T-helper 2 cell treated with Interferon-gamma antibody and Interleukin-4, amounts not matched to agents 100 ng/mL and 5 ng/mL, for 36 hours (primary cell): ENCODE data around the gene SUMF1. TPM values are rescaled to one million over a fixed set of nuclear protein-coding genes. Genes with fewer than 3 reads are reported as not detected.

Experiments used
- intact Hi-C: fragments of 100-400 bp; cut with micrococcal nuclease; formaldehyde crosslinking; loops from one replicate; pipeline ENCODE4 v1.15.1; 2023
- total RNA-seq: library from RNA; stranded (reverse); gene quantifications from 2 replicates; pipeline ENCODE4 v1.2.3, GENCODE V29; 2022

The SUMF1 gene
- 7.1 and 7.3 TPM in 2 replicates for total RNA-seq

DNA sequence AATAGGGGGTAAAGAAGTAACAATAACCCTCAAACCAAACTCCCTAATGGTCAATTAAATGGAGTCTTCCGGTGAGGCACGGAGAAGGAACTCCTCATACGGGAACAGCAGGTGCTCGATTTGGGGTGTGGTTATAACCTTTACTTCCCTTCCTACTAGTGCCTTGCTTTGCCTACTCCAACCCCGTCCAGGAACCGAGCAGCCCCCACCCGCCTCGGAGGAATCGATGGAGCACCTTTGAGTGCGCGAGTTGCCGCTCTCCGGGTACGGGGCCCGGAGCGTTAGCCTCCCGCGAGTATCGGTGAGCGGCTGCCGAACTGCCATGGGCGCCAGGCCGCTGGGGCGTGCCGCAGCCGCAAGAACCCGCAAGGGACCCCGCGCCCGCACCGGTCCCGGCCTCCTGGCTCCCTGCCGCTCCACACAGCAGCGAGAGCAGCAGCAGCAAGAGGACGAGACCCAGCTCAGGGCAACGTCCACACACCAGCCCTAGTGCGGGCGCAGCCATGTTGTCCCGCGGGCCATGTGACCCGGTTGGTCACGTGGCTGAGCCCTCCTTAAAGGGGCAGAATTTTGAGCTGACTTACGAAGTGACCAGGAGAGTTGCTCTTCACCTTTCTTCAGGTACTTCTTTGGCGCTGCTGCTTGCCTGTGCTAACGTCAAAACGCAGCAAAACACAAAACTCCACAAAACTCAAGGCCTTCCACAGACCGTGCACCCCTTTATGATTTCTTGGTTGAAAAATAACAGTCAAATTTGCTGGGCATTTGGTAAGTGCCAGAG is at the start of gene SUMF1:
Gene SUMF1, minus strand, starts transcription at position 529 of the 781 bp plus-strand sequence. Its CDS starts 24 bp downstream, at position 505.
- intact Hi-C loops: loop anchor here (1.0 to 2.0 kb wide), 5 partner anchors 26 to 164 kb away; partner anchors contain the start of genes ITPR1 and SETMAR

DNA sequence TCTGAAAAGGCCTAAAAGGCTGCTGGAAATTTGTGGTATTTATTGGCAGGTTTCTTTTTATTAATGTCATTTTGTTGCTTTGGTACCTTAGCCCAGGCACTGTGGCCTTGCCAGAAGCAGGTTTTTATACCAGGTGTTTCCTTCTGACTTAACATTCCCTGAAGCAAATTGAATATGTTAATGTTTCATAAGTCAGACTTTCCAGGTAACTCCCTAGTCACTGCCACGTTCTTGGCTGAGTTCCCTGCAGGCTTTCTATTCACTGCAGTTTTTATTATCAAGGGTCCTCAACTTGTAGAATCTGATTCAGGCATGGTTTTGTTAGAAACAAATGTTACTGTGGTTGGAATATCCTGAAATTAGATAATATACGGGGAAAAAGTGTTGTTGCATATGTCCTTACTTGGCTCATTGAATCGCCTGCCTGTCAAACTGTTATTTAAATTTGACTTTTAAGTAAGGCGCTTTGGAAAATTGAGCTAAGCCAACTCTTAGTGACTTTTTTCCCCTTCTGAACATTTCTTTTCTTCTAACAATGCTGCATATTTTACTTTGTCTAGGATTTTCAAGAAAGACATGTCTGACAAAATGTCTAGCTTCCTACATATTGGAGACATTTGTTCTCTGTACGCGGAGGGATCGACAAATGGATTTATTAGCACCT is 49.0 kb upstream of the SUMF1 start:
- intact Hi-C loops: loop anchor here (5.0 kb wide), 1 partner anchor 66 kb away; no protein-coding TSS in a partner anchor

DNA sequence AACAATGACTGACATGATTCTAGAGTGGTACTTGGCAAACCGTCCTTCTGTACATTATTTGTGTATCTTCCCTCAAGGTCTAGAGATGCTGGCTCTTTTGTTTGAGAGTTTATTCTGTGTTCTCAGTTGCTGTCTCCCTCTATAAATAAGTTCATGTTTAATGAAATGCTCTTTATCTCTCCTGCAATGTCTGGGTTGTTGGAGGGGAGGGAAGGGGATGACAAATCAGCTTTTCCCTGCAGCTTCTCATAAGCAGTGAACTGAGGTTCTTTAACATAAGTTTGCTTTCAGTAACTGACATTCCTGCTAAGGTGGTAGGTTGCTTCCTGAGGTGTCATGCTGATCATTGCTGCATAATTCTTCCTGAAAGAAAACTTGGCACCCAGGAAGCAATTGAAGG is 47.8 kb upstream of the SUMF1 start:
- intact Hi-C loops: loop anchor here (5.0 kb wide), 1 partner anchor 67 kb away; no protein-coding TSS in a partner anchor

DNA sequence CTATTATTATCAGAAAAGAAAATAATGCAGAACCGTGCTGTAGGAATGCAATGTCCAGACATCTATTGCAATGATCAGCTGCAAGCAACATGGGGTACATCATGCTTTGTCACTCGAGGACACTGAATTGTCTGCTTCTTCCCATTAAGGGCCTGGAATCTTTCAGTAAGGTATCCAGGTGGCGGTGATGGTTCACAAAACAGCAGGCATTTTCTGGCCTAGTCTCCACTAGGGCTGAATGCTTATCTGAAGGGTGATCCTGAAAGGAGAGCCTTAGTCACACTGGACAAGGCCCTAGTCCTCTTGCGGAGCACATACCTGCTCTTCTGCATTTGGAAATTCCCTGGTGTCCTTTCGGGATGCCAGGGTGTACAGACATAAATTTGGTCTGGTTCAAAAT is 47.3 kb upstream of the SUMF1 start:
- intact Hi-C loops: no loop called here

DNA sequence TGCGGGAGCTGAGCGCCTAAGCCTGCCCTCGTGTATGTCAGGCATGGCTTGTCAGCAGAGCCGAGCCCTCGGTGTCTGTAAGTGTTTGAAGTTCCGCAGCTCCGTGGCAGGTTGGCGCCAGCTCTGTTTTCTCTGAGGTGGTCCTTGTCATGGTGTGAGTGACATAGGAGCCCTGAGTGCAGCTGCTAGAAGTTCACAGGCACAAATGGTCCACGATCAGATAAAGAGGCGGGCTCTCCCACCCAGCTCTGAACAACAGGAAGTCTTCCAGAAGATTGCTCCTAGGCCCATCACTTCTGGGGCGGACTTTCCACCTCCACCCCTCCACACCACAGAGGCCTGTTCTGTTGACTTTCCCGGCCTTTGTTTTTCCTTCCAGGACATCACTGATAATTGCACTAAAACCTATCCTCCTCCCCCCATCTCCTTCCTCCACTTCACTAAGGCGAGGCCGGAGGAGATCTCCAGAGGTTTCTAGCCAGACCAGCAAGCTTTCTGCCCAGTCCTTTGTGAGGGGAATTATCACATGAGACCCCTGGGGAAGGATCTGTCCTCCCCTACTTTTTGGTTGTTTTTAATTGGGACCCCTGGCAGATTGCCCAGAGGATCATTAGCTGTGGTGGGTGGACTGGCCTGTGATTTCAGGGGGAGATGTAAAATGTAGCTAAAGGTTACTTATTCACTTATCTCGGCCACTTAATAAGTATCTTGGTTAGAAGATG is 46.0 kb upstream of the SUMF1 start:
- intact Hi-C loops: no loop called here

DNA sequence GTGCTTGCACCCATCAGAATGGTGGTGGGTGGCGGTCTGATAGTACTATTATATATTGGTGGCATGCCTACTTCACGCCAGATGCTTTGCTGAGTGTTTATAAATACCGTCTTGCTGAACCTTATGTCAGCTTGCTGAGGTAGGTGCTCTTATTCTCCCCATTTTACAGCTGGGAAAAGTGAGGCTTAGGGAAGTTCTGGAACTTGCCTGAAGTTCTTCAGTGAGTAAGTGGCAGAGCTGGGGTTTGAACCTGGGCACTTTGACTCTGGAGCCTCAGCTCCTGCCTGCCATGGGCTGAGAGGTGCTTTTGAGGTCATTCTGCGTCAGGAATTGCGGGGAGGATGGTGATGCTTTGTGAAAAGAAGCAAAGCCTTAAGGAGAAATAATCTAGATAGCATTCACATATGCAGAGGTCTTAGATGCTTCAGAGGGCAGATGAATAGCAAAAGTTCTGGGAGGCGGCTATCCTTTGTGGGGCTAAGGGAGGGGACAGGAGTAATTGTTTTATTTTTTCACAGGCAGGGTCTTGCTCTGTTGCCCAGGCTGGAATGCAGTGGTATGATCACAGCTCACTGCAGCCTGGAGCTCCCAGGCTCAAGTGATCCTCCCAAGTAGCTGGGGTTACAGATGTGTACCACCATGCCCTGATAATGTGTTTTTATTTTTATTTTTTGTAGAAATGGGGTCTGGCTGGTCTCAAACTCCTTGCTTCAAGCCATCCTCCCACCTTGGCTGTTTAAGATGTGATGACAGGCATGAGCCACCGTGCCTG is 44.6 kb upstream of the SUMF1 start:
- intact Hi-C loops: no loop called here

DNA sequence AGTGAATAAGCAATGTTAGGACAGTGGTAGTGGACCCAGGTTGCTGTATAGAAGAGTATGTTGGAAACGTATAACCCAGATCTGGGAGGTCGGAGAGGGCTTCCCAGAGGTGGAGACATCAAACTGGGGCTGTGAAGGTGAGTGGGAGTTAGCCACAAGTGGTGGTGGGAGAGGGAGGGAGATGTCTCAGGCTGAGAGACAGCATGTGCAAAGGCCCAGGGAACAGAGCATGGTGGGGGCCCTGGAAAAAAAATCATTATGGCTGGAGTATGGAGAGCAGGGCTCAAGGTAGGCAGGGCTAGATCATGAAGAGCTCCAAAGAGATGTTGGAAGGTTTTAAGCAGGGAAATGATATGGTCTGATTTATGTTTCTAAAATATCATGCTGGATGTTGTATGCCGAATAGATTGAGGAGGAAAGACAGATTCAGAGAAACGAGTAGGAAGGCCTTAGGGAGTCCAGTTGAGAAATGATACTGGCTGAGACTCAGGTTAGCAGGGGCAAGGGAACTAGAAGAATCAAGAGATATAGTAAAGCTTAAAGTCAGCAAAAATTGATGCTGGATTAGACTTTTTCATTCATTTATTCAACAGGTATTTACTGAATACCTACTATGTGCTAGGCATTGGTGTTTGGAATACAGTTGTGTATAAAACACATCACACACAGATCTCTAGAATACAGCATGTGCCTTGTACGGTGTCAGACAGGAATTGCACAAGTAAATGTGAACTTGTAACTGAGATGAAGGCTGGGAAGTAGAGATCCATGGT is 43.1 kb upstream of the SUMF1 start:
- intact Hi-C loops: loop anchor here (5.0 kb wide), 1 partner anchor 208 kb away; the partner anchor contains the start of gene SETMAR

DNA sequence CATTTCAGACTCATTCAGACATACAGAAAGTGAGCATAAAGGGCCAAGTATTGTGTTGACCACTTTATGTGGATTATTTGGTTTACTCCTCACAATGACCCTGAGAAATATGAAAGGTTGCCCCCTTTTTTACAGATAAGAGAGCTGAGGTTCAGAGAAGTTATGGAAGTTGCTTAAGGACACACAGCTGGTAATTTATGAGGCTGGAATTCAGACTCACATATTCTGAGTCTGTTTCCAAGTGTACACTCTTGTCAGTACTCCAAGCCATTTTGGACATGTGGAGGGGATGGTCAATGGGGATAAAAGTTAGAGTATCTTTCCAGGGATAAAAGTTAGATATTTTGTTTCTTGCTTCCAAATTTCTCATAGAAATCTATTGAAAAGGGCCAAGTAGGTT is 42.0 kb upstream of the SUMF1 start:
- intact Hi-C loops: loop anchor here (5.0 kb wide), 1 partner anchor 207 kb away; the partner anchor contains the start of gene SETMAR

DNA sequence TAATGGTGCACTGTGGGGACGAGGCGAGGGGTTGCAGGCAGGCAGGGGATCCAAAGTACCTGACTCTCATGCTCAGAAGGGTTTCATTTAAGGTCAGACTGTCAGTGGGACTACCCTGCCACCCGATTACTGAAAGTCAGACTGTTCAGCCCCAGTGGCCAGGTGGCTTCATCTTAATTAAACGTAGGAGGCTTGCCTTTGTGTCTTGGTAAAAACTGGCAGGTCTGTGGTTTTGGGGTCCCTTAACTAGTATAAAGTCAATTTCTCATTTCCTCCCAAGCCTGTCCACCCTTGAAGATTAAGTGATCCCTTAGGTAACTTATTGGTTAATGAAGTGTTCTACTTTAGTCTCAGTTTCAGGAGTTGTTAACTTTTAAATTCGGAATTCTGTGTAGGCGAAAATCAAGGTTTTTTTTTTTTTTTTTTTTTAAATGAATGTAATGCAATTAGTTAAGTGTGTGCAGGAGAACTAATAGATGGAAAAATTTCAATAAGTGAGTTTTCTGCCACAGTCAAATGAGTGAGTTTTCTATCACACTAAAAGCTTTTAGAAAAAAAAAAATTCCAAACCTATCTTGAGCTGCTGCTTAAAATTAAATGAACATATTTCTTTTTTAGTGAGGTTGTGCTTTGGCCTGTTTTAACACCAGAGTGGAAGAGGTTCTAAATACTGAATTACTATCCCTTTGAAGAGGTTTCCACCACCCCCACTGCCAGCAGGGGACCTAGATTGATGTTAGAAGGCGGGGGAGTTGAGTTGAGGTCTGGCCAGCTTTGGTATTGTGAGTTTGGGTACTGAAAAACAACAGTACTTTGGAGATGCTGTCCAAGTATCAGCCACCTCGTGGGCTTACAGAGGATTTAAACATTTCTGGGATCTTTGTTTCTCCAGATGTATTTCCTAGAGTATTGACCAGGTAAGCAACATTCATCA is 41.2 kb upstream of the SUMF1 start:
- intact Hi-C loops: loop anchor here (5.0 kb wide), 1 partner anchor 206 kb away; the partner anchor contains the start of gene SETMAR

DNA sequence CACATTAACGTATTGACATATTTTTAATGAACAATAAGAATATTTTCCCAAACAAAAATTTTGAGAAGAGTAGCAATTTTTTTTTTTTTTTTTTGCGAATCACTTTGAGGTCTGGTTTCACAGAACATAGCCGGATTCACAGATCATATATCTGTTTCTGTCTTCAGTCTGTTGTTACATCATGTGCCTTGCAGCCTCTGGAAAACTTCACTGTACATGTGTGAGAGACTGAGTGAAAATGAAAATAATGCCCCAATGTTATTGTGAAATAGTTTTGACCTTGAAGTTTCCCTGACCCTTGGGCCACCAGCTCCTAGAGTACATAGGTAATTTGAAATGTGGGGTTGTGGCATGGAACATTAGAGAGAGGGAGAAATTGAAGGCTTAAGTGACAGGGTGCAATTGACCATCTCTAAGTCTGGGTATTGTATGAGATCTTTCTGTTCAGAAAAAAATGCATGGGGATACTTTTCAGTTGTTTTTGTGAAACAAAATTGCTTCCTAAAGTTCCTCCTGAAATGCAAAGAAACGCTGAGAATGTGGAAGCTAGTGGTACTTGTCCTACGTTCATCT is 40.0 kb upstream of the SUMF1 start:
- intact Hi-C loops: loop anchor here (5.0 kb wide), 1 partner anchor 205 kb away; the partner anchor contains the start of gene SETMAR

DNA sequence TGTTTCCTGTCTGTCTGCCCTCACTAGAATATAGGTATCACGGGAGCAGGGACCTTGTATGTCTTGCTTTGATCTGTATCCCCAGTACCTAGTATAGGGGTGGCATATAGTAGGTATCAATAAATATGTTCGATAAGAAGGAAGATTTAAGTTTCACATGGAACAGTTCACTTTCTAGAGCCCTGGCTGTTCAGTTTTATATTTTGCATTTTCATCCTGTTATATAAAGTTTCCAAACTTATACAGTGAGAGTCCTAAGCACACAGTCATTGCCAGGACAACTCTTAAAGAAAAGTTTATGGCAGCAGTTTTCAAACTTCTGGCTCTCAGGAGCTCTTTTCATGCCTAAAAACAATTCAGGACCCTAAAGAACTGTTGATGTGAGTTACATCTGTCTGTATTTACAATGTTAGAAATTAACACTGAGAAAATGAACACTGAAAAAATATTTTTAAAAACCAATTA is 39.5 kb upstream of the SUMF1 start:
- intact Hi-C loops: loop anchor here (5.0 kb wide), 1 partner anchor 204 kb away; the partner anchor contains the start of gene SETMAR

DNA sequence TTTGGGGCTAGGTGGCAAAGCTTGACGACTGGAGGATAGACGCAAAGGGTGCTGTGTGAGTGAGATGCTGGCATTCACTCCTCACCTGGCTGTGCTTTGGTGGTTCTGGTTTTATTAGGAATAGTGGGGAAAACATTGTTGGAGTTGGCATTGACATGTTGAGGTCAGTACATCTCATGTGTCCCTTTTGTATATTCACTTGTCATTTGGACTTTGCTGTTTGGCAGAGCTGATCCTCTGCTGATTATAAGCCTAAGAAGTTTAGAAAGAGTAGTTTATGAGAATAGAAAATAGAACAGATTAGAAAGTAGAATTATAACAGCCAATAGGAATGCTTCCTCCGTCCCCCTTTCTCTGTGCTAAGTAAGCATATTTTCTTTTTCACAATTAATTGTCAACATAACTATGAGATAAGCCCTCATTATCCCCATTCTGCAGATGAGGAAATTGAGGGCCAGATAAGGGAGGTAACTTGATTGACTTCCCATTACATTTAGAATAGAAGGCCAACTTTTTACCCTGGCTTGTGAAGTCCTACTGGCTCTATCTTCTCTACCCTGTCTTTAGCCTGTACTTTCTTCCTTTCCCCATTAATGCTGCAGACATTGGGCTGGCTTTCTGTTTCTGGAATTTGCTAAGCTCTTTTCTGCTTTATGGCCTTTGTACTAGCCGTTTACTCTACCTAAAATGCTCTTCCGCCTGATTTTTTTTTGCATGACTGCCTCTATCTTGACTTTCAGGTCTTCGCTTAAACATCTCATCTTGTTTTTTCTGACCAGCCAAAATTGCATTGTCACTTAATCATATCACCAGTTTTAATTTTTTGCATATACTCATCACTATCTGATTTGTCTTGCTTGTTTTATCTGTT is 38.9 kb upstream of the SUMF1 start:
- intact Hi-C loops: loop anchor here (5.0 kb wide), 1 partner anchor 204 kb away; the partner anchor contains the start of gene SETMAR

DNA sequence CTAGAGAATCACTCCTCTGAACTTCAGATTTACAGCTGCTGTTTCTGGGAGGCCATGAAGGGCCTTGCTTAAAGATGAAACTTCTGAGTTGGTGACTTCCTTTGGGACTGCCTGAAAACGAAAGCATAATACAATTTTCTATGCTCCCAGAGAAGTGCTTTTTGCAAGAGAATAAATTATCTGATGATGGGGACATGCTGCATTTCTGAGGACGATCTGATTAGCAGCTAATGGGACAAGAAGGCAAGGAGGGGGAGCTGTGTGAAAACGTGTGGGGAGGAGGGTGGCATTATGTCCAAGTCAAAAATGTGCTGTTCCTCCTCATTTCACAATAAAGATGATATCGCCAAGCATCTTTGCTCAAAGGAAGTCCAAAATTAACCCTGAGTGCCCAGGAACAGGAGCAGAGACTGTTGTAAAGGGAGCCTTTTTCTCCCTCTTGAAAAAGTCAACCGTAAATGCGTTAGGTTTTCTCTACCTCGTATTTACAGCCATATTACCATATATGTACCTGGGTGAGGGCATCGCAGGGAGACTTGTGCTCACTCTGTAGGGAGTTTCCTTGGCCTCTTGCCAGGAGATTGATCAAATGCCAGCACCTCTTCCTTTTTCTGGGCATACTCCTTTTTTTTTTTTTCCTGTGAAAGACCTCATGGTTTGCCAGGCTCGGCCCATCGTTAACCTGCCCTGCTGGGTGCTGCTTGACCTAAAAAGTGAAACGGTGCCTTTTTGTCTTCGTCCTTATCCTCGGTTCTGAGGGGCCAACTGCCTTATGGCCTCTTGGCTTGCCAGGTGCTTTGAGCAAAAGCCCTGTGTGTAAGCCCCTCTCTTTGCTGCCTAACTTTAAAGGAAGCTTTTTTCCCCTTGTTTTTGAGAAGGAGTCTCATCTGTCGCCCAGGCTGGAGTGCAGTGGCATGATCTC is 37.5 kb upstream of the SUMF1 start:
- intact Hi-C loops: loop anchor here (1.0 to 5.0 kb wide), 2 partner anchors 11 to 202 kb away; partner anchors contain the start of genes ITPR1 and SETMAR

DNA sequence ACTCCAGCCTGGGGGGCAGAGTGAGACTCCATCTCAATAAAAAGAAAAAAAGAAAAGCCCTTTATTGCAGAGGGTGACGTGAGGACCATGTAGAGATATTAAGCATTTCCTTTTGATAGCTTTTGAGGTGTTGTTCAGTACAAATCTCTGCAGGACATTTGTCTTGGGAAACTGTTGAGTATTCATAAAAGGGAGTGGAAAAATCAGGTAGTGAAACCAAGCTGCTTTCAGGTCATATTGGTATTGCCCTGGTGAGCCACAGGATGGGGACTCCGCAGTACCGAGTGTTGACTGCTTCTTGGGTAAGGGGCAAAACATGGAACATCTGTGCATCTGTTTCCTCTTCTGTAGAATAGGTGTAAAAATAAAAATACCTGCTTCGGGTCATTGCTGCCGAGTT is 36.0 kb upstream of the SUMF1 start:
- intact Hi-C loops: no loop called here

DNA sequence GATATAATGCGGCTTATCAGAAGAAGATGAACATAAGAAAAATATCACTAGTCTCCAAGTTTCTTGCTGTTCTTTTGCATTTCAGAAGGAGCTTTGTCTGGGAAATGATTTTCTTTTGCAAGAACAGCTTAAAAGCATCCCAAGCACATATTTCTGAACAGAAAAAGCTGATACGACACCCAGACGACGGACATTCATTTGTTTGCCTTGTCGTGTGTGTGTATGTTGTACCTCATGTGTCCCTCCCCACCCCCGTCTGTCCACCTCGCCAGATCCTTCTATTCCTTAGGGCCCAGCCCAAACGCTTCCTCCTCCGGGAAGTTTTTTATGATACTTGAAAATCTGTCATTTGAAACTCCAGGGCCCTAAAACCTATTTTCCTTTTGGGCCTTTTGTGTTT is 34.9 kb upstream of the SUMF1 start:
- intact Hi-C loops: no loop called here

DNA sequence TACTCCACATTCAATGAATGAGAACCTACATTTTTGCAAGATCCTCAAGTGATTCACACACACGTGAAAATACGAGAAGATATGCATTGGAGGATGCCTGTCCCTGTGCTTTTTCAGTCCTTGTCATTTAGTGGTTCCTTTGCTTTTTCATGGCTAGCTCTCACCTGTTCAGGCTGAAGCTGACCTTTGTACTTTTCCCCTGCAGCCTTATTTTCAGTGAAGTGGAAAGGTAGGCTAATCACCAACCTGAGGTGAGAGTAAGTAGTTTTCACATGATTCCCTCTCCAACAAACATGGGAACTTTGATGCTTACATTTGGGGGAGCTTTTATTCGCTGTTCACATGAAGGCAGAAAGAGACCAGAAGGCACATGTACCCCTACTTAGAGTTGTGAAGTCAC is 34.4 kb upstream of the SUMF1 start:
- intact Hi-C loops: no loop called here
